GM21619 (cell line): ENCODE results near the gene ISCA2.
"Not testable (repeated sequence)": the region's sequence is repeated elsewhere in the genome, so short reads cannot be mapped to it uniquely, and the experiment has no call there.

Experiments used
- ATAC-seq: cut with Tn5 transposase; IDR thresholded peaks from one replicate; pipeline ENCODE4 v1.9.1; 2021; ENCODE audit not compliant: unreplicated experiment

The ISCA2 gene

DNA sequence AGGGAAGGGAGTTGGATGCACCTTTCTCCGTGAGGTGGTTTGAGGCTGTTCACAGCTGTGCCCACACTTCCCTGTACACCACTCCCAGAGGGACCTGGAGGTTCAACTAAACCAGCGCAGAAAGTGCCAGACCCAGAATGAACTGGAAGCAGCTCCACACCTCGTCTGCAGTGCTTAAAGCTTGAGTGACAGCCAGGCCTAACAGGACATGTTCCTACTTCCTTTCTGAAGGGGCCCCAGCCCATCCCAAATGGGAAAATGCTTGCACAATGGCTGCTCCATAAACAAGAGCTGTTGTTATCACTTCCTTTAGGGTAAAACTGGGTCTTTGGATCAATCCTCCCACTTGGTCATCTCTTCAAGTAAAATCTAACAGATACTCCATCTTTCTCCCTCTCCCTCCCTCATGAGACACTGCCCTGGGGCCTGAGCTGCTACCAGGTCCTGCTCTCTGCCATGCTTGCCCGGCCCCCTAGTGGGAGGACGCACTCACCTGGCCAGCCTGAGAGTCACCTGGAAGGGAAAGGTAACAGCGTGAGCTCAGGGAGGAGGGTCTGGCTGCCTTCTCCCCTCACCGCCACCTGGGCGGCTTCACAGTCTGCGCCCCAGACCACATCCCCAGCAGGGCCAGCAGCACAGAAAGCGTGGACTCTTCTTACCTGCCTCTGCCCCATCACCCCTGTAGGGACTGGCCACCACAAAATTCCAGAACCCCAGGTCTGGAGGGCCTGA, 33.5 kb downstream of the ISCA2 start:
- no peak for ATAC-seq

DNA sequence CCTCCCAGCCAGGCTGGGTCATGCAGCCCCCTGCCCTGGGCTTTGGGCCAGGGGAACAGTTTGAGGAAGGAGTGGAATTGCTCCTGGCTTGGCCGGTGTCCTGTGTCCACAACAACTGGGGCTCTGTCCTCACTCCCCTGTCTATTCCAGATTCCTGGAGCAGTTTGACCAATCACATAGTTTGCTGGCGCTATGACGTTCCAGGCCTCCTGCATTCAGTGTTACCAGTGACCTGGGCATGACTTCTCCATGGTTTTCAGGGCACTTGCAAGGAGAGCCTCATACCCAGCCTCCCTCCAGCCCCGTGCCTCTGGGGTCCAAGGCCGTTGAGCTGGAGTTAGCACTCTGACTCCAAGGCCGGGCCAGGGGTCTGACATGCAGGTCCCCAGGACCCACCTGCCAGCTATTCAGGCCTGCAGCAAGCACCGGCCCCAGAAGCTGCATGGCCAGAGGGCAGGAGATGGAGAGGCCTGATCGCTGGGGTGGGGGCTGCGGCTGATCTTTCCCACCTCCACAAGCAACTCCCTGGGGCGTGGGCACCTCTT, 34.2 kb downstream of the ISCA2 start:
- ATAC-seq, result no peak

- ATAC-seq, result no peak
Observed at GRCh38 chr14:74528406-74528805, 34.8 kb downstream of the ISCA2 start.

DNA sequence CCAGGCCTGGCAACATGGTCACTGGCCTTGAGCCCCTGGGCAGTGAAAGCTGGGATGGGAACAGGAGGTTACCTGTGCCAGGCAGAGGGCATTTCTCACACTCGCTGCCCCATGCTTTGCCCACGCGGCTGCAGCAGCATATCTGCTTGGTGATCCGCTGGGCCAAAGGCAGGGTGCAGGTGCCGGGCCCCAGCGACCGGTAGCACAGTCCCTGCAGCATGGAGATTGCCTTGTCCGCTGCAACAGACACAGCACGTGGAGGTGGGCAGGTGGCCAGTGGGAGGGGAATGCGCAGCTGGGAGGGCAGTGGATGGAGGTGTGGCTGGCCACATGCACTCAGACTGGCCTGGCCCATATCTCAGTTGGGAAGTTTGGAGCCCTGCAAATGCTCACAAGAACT, 35.3 kb downstream of the ISCA2 start:
- no peak for ATAC-seq

DNA sequence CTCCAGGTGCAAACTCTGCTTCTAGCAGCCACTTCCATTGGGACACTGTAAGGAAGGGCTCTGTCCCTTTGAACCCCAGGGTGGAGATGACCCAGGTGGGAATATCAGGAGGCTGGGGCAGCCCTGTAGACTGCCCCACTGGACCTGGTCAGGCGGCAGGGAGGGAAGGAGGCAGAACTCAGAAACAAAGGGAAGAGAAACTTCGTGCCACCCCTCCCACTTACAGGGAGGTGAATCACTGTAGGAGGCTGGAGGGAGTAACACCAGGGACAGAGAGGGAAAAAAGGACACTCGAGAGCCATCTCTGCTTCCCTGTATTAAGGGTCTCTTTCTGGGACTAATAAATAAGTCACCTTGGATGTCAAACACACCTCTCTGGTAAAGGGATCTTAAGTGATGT, 37.4 kb downstream of the ISCA2 start:
- no peak for ATAC-seq

- ATAC-seq, result no peak
Observed at GRCh38 chr14:74531467-74531866, 37.9 kb downstream of the ISCA2 start.

DNA sequence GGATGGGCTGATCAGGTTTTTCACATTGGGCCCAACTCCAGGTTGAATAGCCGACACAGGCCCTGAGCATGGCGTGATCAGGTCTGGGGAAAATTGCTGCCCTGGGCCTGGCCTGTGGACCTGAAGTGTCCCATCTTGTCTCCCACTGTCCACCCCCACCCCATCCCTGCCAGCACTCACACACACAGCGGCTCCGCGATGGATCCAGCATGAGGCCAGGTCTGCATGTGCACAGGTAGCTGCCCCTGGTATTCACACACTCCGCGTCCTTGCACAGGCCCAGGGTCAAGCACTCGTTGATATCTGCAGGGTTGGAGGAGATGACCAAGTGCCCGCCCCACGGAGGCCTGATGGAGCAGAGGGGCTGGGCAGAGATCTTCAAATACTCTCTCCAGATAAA, 38.7 kb downstream of the ISCA2 start:
- ATAC-seq, result no peak

- no peak for ATAC-seq
Observed at GRCh38 chr14:74533576-74533975, 40.0 kb downstream of the ISCA2 start.

DNA sequence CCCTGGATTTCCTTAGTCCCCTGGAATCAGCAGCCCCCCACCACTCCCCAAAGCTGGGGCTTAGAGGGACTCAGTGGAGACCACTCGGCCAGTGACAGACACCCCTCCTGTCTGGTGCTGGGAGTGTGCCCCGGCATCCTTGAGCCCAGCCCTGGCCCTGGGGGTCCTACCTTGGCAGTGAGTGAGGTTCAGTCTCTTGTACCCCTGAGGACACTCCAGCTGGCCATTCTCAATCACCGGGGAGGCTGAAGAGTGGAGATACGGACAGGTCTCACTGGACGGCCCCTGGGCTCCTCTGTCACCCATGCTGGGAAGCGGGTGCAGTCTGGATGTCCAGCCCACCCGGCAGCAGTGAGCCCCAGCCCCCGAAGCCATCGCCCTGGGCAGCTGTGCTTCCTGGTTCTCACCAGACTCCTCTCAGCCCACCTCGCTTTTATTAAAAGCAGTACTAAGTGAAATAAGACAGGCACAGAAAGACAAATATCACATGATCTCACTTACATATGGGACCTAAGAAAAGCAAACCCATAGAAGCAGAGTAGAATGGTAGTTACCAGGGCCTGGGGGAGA, 42.3 kb downstream of the ISCA2 start:
- ATAC-seq, result no peak

DNA sequence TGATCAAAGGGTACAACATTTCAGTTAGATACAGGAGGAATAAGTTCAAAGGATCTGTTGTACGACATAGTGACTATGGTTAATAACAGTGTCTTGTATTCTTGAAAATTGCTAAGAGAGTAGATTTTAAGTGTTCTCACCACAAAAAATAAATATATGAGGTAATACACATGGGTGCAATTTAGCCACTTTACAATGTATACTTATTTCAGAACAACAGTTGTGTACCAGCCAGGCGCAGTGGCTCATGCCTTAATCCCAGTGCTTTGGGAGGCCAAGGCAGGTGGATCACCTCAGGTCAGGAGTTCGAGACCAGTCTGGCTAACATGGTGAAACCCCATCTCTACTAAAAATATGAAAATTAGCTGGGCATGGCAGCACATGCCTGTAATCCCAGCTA, 42.8 kb downstream of the ISCA2 start:
- not testable (repeated sequence) for ATAC-seq

- ATAC-seq, result no peak
Observed at GRCh38 chr14:74538411-74539391, 45.1 kb downstream of the ISCA2 start.

- ATAC-seq, result no peak
Observed at GRCh38 chr14:74539503-74539902, 45.9 kb downstream of the ISCA2 start.

GRCh38 chr14:74541225-74541624, 47.7 kb downstream of the ISCA2 start:
- ATAC-seq, result no peak

DNA sequence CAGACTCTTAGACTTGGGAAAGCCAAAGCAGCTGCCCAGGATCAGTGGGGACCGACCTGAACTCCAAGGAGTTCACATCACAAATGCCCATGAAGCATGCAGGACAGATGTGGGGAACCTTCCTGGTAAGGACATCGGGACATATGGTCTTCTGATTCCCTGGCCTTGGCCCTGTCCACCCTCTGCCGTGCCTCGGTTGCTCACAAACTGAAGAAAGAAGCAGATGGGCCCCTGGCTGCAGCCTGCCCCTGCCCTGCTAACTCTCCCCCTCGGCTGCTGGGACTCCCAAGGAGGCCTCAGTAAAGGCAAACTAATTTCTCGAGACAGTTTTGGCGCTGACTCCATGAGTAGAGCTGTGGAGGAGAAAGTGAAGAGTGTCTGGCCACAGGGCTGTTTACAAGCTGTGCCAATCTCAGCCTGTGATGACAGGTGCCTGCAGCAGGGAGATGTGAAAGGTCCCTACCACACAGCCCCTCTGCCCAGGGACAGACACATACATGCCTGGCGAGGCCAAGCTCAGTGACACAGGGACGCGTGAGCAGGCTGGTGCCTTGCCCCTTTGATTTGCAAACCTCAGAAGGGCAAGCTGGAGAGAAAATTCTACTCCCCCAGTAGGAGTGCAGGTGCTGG, 48.6 kb downstream of the ISCA2 start:
- ATAC-seq, result no peak

GRCh38 chr14:74543771-74544438, 50.3 kb downstream of the ISCA2 start:
- no peak for ATAC-seq

DNA sequence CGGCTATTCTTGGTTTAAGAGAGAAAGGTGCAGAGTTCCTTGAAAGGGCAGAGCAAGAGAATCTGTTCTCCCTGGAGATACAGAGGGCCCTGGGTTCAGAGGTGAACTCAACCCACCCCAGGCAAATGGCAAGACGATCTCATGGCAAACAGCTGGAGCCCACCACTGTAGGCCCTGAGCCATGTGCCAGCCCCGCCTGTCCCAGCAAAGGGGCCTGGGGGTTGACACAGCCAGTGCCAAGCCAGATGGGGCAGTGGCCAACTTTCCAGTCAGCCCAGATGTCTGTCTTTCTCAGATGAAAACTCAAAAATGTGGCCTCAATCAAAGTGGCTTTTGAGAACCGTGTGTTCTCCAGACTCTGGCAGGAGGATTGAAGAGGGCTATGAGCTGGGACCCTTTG, 51.8 kb downstream of the ISCA2 start:
- no peak for ATAC-seq

GRCh38 chr14:74546416-74546815, 52.9 kb downstream of the ISCA2 start:
- no peak for ATAC-seq
